ENCODE data around the gene KCP.
A peak's percentile ranks its signal among the peaks of the same experiment; 100 is the strongest.

The KCP gene

GRCh38 chr7:128887169-128888038, 23.1 kb downstream of the KCP start:
- TF ChIP-seq, protein P1, sequence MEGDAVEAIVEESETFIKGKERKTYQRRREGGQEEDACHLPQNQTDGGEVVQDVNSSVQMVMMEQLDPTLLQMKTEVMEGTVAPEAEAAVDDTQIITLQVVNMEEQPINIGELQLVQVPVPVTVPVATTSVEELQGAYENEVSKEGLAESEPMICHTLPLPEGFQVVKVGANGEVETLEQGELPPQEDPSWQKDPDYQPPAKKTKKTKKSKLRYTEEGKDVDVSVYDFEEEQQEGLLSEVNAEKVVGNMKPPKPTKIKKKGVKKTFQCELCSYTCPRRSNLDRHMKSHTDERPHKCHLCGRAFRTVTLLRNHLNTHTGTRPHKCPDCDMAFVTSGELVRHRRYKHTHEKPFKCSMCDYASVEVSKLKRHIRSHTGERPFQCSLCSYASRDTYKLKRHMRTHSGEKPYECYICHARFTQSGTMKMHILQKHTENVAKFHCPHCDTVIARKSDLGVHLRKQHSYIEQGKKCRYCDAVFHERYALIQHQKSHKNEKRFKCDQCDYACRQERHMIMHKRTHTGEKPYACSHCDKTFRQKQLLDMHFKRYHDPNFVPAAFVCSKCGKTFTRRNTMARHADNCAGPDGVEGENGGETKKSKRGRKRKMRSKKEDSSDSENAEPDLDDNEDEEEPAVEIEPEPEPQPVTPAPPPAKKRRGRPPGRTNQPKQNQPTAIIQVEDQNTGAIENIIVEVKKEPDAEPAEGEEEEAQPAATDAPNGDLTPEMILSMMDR (conservative IDR thresholded peaks at IDR 0.05; ENCODE audit: low read depth): no peak
- H3K27ac ChIP-seq: no peak overlapping the region
- ChIA-PET POLR2A (ENCODE audit: low non-redundant PET) (no interaction called here), CTCF (no interaction called here)
- DNase-seq (ENCODE audit: low spot score): no peak

- ChIA-PET CTCF (no interaction called here), POLR2A (ENCODE audit: low non-redundant PET) (no interaction called here)
Measured at GRCh38 chr7:128886391-128887168, 23.9 kb downstream of the KCP start.

DNA sequence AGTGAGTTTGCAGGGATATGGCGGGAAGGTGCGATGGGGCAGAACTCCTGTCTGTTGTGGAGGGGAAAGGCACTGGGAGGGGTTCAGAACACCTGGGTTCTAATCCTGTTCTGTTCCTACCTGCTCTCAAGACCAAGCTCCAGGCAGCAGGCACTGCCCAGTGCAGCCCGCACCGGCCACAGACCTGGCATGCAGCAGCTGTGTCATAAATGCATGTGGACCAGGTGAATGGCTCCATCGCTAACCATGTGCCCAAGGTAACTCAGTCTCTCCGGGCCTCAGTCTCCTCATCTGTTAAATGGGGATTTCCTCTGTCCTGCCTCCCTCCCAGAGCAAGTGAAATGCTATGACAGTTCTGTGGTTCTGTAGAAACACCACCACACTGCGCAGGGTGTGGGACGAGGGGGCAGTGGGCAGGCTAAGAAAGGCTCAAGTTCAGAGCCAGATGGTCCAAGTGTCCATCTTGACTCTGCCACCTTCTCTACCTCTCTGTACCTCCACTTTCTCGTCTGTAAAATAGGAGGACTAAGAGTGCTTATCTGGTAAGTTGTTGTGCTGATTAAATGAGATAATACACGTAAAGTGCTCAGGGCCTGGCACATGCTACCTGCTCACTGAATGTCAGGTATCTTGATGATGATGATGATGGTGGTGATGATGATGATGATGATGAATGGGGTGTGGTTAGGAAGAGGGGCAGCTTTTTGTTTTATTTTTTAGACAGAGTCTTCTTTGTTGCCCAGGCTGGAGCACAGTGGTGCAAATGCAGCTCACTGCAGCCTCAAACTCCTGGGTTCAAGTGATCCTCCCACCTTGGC, 24.9 kb downstream of the KCP start:
- POLR2A ChIA-PET (ENCODE audit: low non-redundant PET): no interaction called here
- TF ChIP-seq, protein P1 (conservative IDR thresholded peaks at IDR 0.05; ENCODE audit: low read depth): no peak
- H3K27ac ChIP-seq: no peak overlapping the region
- CTCF ChIA-PET: interaction anchor here (0.6 kb wide), 1 partner anchor 11 kb away, joined by 3 read pairs; no protein-coding TSS in a partner anchor
- no peak for DNase-seq (ENCODE audit: low spot score)

More at GRCh38 chr7:128886391-128887168, 23.9 kb downstream of the KCP start:
- DNase-seq (ENCODE audit: low spot score): no peak
- H3K27ac ChIP-seq: no peak overlapping the region
- TF ChIP-seq, protein P1 (conservative IDR thresholded peaks at IDR 0.05; ENCODE audit: low read depth): no peak

GRCh38 chr7:128884561-128885369, 25.7 kb downstream of the KCP start:
- DNase-seq (ENCODE audit: low spot score): no peak
- POLR2A ChIA-PET (ENCODE audit: low non-redundant PET): no interaction called here
- H3K27ac ChIP-seq: no peak overlapping the region
- CTCF ChIA-PET: interaction anchor here (1.2 to 1.5 kb wide), 2 partner anchors 13 to 276 kb away, joined by 4 to 9 read pairs; no protein-coding TSS in a partner anchor
- TF ChIP-seq, protein P1 (conservative IDR thresholded peaks at IDR 0.05; ENCODE audit: low read depth): no peak

GRCh38 chr7:128883622-128884448, 26.7 kb downstream of the KCP start:
- no peak overlapping the region for H3K27ac ChIP-seq
- ChIA-PET CTCF (interaction anchor here (0.5 to 1.5 kb wide), 13 partner anchors 9 to 536 kb away, joined by 3 to 13 read pairs (median 4); partner anchors contain the start of gene ATP6V1F), POLR2A (ENCODE audit: low non-redundant PET) (interaction anchor here (0.6 kb wide), 1 partner anchor 171 kb away, joined by 4 read pairs; no protein-coding TSS in a partner anchor)
- TF ChIP-seq, protein P1 (conservative IDR thresholded peaks at IDR 0.05; ENCODE audit: low read depth): peak; percentile 98
- peak; percentile 69 for DNase-seq (ENCODE audit: low spot score)
